ENCODE results near the gene RERE. TPM values are rescaled to one million over a fixed set of nuclear protein-coding genes. Genes with fewer than 3 reads are reported as not detected.

Gene RERE
- total RNA-seq, 1 experiment from 2014 or later, result 73.4 TPM

DNA sequence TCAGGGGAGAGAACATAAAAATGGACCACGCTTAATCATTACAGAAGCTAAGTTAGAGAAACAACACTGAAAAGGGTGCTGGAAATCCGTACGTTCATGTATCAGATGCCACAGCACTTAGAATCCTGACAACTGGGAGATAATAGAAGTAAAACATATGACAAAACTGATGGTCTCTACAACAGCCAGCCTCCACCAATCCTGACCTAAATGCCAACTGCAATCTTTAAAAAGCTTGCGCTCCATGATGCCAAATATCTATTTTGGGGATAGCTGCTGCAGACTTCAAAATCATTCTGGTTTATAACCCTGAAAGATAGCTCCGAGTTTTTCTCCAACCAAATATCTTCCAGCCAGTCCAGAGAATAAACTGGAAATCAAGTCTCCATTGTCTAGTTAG is 178.3 kb downstream of the RERE start:
- H2AFZ ChIP-seq, result no peak overlapping the region
- no peaks in the 10 kb centered on the region for H3K9me3 ChIP-seq (ENCODE audit: insufficient read depth, low read depth)
- peaks cover 20% of the 10 kb centered on the region; the same call in 1 of the 2 replicates for H3K79me2 ChIP-seq (ENCODE audit: low read depth)
- H4K20me1 ChIP-seq (ENCODE audit: insufficient read depth), result no peaks in the 10 kb centered on the region; the same call in 1 of the 2 replicates
- no peak for TF ChIP-seq EZH2 (IDR thresholded peaks at IDR 0.05; ENCODE audit: low read depth)
- TF ChIP-seq, protein P1, sequence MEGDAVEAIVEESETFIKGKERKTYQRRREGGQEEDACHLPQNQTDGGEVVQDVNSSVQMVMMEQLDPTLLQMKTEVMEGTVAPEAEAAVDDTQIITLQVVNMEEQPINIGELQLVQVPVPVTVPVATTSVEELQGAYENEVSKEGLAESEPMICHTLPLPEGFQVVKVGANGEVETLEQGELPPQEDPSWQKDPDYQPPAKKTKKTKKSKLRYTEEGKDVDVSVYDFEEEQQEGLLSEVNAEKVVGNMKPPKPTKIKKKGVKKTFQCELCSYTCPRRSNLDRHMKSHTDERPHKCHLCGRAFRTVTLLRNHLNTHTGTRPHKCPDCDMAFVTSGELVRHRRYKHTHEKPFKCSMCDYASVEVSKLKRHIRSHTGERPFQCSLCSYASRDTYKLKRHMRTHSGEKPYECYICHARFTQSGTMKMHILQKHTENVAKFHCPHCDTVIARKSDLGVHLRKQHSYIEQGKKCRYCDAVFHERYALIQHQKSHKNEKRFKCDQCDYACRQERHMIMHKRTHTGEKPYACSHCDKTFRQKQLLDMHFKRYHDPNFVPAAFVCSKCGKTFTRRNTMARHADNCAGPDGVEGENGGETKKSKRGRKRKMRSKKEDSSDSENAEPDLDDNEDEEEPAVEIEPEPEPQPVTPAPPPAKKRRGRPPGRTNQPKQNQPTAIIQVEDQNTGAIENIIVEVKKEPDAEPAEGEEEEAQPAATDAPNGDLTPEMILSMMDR (conservative IDR thresholded peaks at IDR 0.05), result no peak
- no TSS peak for BruUV-seq (replicated peaks)
- H3K4me1 ChIP-seq (replicated peaks; ENCODE audit: insufficient read depth), result peaks cover 15% of the 10 kb centered on the region
- no peak overlapping the region for H3K4me3 ChIP-seq
- no peak for DNase-seq
- H3K27ac ChIP-seq, result no peak overlapping the region
- intact Hi-C loops (cut with micrococcal nuclease; ENCODE audit: unreplicated experiment), result no loop called here
- peaks cover 3% of the 10 kb centered on the region; the same call in 1 of the 2 replicates for H3F3A ChIP-seq (ENCODE audit: insufficient read depth, low read depth)
- ChIA-PET CTCF (no interaction called here), POLR2A (ENCODE audit: unreplicated experiment) (no interaction called here)
- no peaks in the 10 kb centered on the region for H3K36me3 ChIP-seq (ENCODE audit: low read depth)
- H3K9me2 ChIP-seq (ENCODE audit: insufficient read depth), result no peaks in the 10 kb centered on the region
- no peaks in the 10 kb centered on the region for H3K27me3 ChIP-seq (ENCODE audit: insufficient read depth, low read depth)
- H3K4me2 ChIP-seq, result no peak overlapping the region

DNA sequence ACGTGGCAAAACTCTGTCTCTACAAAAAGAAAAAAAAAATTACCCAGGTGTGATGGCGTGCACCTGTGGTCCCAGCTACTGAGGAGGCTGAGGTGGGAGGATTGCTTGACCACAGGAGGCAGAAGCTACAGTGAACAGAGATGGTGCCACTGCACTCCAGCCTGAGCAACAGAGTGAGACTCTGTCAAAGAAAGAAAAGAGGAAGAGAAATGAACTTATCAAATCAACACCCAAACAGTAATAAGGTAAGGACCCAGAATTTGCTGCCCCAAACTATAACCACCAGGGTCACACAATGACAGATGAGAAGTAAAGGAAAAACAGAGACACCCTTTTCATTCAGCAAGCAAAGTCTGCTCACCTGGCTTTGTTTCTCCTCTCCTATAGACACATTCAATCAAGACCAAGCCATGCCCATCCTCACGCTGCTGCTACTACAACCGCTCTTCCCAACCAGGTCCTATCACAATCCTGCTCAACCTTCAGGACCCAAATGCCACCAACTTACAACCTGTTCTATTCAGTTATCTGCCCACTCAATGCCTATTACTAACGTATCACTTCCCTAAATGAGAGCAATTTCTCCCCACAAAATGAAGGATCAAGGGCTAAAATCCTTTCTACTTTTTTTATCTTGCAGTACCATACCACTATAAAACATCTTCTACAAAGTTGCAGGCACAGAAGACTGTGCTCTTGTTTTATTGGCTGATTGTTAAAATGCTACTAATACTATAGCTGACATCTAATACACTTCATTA is 183.5 kb downstream of the RERE start:
- no peaks in the 10 kb centered on the region for H3K27me3 ChIP-seq (ENCODE audit: insufficient read depth, low read depth)
- H3K36me3 ChIP-seq (ENCODE audit: low read depth), result no peaks in the 10 kb centered on the region
- DNase-seq, result no peak
- BruUV-seq (replicated peaks), result no TSS peak
- H3K27ac ChIP-seq, result no peak overlapping the region
- peaks cover 30% of the 10 kb centered on the region for H4K20me1 ChIP-seq (ENCODE audit: insufficient read depth)
- intact Hi-C loops (cut with micrococcal nuclease; ENCODE audit: unreplicated experiment), result no loop called here
- peaks cover 14% of the 10 kb centered on the region; the same call in 1 of the 2 replicates for H3K79me2 ChIP-seq (ENCODE audit: low read depth)
- CTCF ChIA-PET, result no interaction called here
- POLR2A ChIA-PET (ENCODE audit: unreplicated experiment), result no interaction called here
- TF ChIP-seq, protein P1 (conservative IDR thresholded peaks at IDR 0.05), result no peak
- TF ChIP-seq EZH2 (IDR thresholded peaks at IDR 0.05; ENCODE audit: low read depth), result no peak
- H2AFZ ChIP-seq, result no peak overlapping the region
- H3F3A ChIP-seq (ENCODE audit: insufficient read depth, low read depth), result no peaks in the 10 kb centered on the region; the same call in 1 of the 2 replicates
- H3K4me3 ChIP-seq, result no peak overlapping the region
- H3K9me3 ChIP-seq (ENCODE audit: insufficient read depth, low read depth), result no peaks in the 10 kb centered on the region
- no peak overlapping the region for H3K4me2 ChIP-seq
- no peaks in the 10 kb centered on the region for H3K4me1 ChIP-seq (replicated peaks; ENCODE audit: insufficient read depth)
- H3K9me2 ChIP-seq (ENCODE audit: insufficient read depth), result no peaks in the 10 kb centered on the region

DNA sequence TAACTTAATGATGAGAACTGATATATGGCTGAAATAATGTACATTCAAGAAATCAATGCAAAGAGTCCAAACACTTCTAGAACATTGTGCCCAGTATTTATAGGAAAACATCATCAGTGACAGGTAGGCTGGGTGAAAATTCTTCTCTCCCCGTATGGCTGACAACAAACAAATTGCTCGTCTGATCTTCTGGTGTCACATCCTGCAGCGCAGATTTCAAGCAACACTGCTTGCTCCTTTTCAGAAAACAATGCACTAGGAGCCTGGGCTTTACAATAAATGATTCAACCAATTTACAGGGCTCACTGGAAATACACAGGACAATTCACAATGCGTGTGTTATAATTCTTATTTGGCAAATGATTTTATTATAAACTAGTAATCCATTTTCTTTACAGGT is 185.3 kb downstream of the RERE start:
- ChIA-PET POLR2A (ENCODE audit: unreplicated experiment) (no interaction called here), CTCF (no interaction called here)
- Histone ChIP-seq H3K4me3 (no peak overlapping the region), H2AFZ (no peak overlapping the region), H3K4me2 (no peak overlapping the region), H3K4me1 (replicated peaks; ENCODE audit: insufficient read depth) (peaks cover 10% of the 10 kb centered on the region), H3K27ac (no peak overlapping the region), H3K9me2 (ENCODE audit: insufficient read depth) (no peaks in the 10 kb centered on the region), H3K9me3 (ENCODE audit: insufficient read depth, low read depth) (no peaks in the 10 kb centered on the region), H3K79me2 (ENCODE audit: low read depth) (peaks cover 11% of the 10 kb centered on the region), H4K20me1 (ENCODE audit: insufficient read depth) (peaks cover 41% of the 10 kb centered on the region), H3F3A (ENCODE audit: insufficient read depth, low read depth) (peaks cover 6% of the 10 kb centered on the region; the same call in 1 of the 2 replicates), H3K36me3 (ENCODE audit: low read depth) (no peaks in the 10 kb centered on the region), H3K27me3 (ENCODE audit: insufficient read depth, low read depth) (no peaks in the 10 kb centered on the region)
- BruUV-seq (replicated peaks), result no TSS peak
- DNase-seq, result no peak
- no peak for TF ChIP-seq EZH2 (IDR thresholded peaks at IDR 0.05; ENCODE audit: low read depth)
- TF ChIP-seq, protein P1 (conservative IDR thresholded peaks at IDR 0.05), result no peak
- intact Hi-C loops (cut with micrococcal nuclease; ENCODE audit: unreplicated experiment), result no loop called here

Data from PC-9 (cell line).